ENCODE results near the gene RAB11FIP3. TPM values are rescaled to one million over a fixed set of nuclear protein-coding genes. Genes with fewer than 3 reads are reported as not detected.

RAB11FIP3 gene
- polyA plus RNA-seq, 1 of the 3 experiments (the other 2 are of a cell fraction) = 24.8 TPM

DNA sequence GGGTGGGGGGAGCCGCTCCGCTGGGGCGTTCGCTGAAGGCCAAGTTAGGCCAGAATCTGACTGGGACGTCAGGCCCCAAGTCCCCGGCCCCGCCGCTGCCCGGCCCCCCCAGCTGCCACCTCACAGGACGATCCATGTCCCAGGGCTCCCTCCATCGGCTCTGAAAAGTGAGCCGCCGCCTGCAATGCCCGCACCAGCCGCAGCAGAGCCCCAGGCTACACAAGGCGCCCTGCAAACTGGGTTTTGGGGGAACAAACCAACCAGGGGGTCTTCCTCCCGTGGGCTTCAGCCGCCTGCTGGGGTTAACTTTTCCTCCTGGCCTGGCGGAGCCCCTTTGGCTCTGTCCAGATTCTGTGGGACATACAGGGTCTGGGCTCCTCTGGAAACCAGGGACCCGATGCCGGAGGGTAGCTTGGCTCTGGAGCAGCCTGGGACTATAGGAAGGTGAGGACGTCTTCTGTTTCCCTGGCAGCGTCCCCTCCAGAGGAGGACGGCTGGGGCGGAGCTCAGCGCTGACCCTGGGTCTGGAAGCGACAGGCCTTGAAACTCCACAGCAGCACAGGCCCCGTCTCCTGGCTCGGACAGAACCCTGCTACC lies 27.6 kb upstream of the RAB11FIP3 start:
- Histone ChIP-seq H3K4me3 (ENCODE audit: low read depth in 2 of 2, low read length in 1 of 2) (peak overlapping the region in 1 of 2 experiments; percentile 28; a peak in 2 of 4 replicates), H3K36me3 (replicated peaks in 1 of 2; ENCODE audit: control insufficient read depth in 1 of 2, insufficient read depth in 2 of 2, low read length in 1 of 2) (peaks cover 0 to 17% of the 10 kb centered on the region in 2 experiments), H3K27ac (ENCODE audit: low read depth in 2 of 2, low read length in 1 of 2) (peak overlapping the region; percentile 62 to 71), H3K9me2 (no peaks in the 10 kb centered on the region), H3K4me1 (ENCODE audit: control insufficient read depth in 1 of 2, insufficient read depth in 2 of 2, low read depth in 1 of 2, low read length in 1 of 2) (peaks cover 7 to 16% of the 10 kb centered on the region in 2 experiments; a peak in 2 of 4 replicates), H4K20me1 (ENCODE audit: insufficient read depth) (0 out of 2 replicates have a peak, but pooled peaks cover 10% of the 10 kb centered on the region), H2AFZ (ENCODE audit: low read depth) (no peak overlapping the region), H3F3A (replicated peaks; ENCODE audit: insufficient read depth) (peaks cover 52% of the 10 kb centered on the region), H3K79me2 (ENCODE audit: insufficient read depth) (peaks cover 12% of the 10 kb centered on the region), H3K9ac (peak overlapping the region; percentile 15; the same call in 1 of the 2 replicates), H3K4me2 (peak overlapping the region; percentile 55; the same call in 1 of the 2 replicates), H3K9me3 (no peaks in the 10 kb centered on the region), H3K27me3 (ENCODE audit: insufficient read depth) (no peaks in the 10 kb centered on the region)
- CTCF ChIA-PET = interaction anchor here (0.6 to 1.7 kb wide), 5 partner anchors 11 to 158 kb away, joined by 3 to 4 read pairs (median 4); no protein-coding TSS in a partner anchor
- POLR2A ChIA-PET = no interaction called here
- WGBS (ENCODE audit: low lambda C conversion rate) = 42% methylated on average over 10 of the region's 29 CpGs
- peak; percentile 81 for DNase-seq
- TF ChIP-seq, protein P1, sequence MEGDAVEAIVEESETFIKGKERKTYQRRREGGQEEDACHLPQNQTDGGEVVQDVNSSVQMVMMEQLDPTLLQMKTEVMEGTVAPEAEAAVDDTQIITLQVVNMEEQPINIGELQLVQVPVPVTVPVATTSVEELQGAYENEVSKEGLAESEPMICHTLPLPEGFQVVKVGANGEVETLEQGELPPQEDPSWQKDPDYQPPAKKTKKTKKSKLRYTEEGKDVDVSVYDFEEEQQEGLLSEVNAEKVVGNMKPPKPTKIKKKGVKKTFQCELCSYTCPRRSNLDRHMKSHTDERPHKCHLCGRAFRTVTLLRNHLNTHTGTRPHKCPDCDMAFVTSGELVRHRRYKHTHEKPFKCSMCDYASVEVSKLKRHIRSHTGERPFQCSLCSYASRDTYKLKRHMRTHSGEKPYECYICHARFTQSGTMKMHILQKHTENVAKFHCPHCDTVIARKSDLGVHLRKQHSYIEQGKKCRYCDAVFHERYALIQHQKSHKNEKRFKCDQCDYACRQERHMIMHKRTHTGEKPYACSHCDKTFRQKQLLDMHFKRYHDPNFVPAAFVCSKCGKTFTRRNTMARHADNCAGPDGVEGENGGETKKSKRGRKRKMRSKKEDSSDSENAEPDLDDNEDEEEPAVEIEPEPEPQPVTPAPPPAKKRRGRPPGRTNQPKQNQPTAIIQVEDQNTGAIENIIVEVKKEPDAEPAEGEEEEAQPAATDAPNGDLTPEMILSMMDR (IDR thresholded peaks at IDR 0.05) = peak; percentile 38; the same call in 1 of the 2 replicates
- TF ChIP-seq, protein P2, sequence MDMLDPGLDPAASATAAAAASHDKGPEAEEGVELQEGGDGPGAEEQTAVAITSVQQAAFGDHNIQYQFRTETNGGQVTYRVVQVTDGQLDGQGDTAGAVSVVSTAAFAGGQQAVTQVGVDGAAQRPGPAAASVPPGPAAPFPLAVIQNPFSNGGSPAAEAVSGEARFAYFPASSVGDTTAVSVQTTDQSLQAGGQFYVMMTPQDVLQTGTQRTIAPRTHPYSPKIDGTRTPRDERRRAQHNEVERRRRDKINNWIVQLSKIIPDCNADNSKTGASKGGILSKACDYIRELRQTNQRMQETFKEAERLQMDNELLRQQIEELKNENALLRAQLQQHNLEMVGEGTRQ (IDR thresholded peaks at IDR 0.05; ENCODE audit: borderline replicate concordance, low read depth, low read length) = no peak
- TF ChIP-seq SIN3A (IDR thresholded peaks at IDR 0.05; ENCODE audit: borderline replicate concordance, low read depth, low read length) = 0 out of 2 replicates have a peak, but pooled peaks have one; percentile 18
- TF ChIP-seq TCF12 (IDR thresholded peaks at IDR 0.05) = no peak

- Histone ChIP-seq H4K20me1 (ENCODE audit: insufficient read depth) (0 out of 2 replicates have a peak, but pooled peaks cover 10% of the 10 kb centered on the region), H3K4me3 (ENCODE audit: low read depth in 2 of 2, low read length in 1 of 2) (no peak overlapping the region), H3K9me3 (no peaks in the 10 kb centered on the region), H3K79me2 (ENCODE audit: insufficient read depth) (peaks cover 17% of the 10 kb centered on the region), H3K4me2 (0 out of 2 replicates have a peak overlapping the region, but pooled peaks have one; percentile 55), H3K9me2 (no peaks in the 10 kb centered on the region), H3K27me3 (ENCODE audit: insufficient read depth) (no peaks in the 10 kb centered on the region), H3K27ac (ENCODE audit: low read depth in 2 of 2, low read length in 1 of 2) (peak overlapping the region; percentile 62 to 71; a peak in 3 of 4 replicates), H3F3A (replicated peaks; ENCODE audit: insufficient read depth) (peaks cover 54% of the 10 kb centered on the region), H2AFZ (ENCODE audit: low read depth) (no peak overlapping the region), H3K9ac (no peak overlapping the region), H3K36me3 (replicated peaks in 1 of 2; ENCODE audit: control insufficient read depth in 1 of 2, insufficient read depth in 2 of 2, low read length in 1 of 2) (peaks cover 0 to 17% of the 10 kb centered on the region in 2 experiments), H3K4me1 (ENCODE audit: control insufficient read depth in 1 of 2, insufficient read depth in 2 of 2, low read depth in 1 of 2, low read length in 1 of 2) (peaks cover 7 to 16% of the 10 kb centered on the region in 2 experiments; a peak in 2 of 4 replicates)
- DNase-seq = no peak
- TF ChIP-seq FOSL2 (IDR thresholded peaks at IDR 0.05; ENCODE audit: borderline replicate concordance, low read depth) (no peak), MXI1 (IDR thresholded peaks at IDR 0.05; ENCODE audit: low read depth, low read length) (no peak), CHD2 (IDR thresholded peaks at IDR 0.05; ENCODE audit: low read length, partially characterized antibody) (no peak), USF1 (IDR thresholded peaks at IDR 0.05; ENCODE audit: borderline replicate concordance, low read depth) (no peak), TEAD4 (IDR thresholded peaks at IDR 0.05; ENCODE audit: borderline replicate concordance, insufficient read depth) (no peak), NRF1 (IDR thresholded peaks at IDR 0.05; ENCODE audit: low read depth, low read length) (no peak)
- 88% methylated on average over 11 of the region's 24 CpGs for WGBS (ENCODE audit: low lambda C conversion rate)
- ChIA-PET CTCF (interaction anchor here (0.6 to 1.7 kb wide), 4 partner anchors 12 to 28 kb away, joined by 3 to 4 read pairs (median 4); no protein-coding TSS in a partner anchor), POLR2A (no interaction called here)
Measured at GRCh38 chr16:398561-399339, 26.7 kb upstream of the RAB11FIP3 start.
